Stimulated activated CD4-positive, alpha-beta T cell treated with anti-CD3 and anti-CD28 coated beads, Interleukin-1b, Interleukin-23, amount 100 ng/mL, for 1 hour (primary cell): ENCODE measurements around the gene PIGU.
"Not testable (repeated sequence)": the region's sequence is repeated elsewhere in the genome, so short reads cannot be mapped to it uniquely, and the experiment has no call there.

Experiments
- DNase-seq, 2 donors: peaks; one replicate each; pipeline ENCODE4 v3.0.0-alpha.2; 2020; ENCODE audit warnings: low read depth in 2 of 2

Gene PIGU

DNA sequence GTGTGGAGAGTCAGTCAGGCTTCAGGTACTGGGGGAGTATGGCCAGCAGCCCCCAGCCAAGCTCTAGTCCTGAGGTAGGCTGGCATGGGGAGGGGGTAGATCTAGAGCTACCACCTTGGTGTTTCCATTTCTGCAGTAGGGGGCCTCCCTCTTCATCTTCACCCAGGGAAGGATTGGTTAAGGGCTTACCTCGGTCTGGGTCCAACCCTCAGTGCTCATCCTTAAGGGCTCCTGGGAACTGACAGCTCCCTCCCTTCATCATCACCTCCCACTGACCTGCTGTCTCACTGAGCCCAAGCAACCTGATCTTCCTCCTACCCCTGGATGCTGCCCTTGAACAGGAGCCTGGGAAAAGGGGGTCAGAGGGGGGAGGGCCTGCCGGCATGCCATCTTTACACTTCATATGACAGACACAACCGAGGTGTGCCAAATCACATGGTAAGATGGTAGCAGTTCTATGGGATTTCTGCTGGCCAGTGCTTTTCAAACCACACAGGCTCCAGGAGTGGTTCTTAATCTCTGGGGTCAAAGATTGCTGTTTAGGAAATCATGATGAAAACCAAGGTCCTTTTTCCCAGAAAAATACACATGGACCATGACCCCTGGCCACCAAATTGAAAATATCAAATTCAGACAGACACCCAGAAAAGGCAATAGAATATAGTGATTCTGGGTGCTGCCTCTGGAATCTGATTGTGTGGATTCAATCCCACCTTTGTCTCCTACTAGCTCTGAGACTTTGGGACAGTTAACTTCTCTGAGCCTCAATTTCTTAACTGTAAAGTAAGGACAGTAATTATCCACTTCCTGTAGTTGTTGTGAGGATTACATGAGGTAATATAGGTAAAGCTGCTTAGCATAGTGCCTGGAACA is 30.3 kb upstream of the PIGU start:
- DNase-seq, result no peak

DNA sequence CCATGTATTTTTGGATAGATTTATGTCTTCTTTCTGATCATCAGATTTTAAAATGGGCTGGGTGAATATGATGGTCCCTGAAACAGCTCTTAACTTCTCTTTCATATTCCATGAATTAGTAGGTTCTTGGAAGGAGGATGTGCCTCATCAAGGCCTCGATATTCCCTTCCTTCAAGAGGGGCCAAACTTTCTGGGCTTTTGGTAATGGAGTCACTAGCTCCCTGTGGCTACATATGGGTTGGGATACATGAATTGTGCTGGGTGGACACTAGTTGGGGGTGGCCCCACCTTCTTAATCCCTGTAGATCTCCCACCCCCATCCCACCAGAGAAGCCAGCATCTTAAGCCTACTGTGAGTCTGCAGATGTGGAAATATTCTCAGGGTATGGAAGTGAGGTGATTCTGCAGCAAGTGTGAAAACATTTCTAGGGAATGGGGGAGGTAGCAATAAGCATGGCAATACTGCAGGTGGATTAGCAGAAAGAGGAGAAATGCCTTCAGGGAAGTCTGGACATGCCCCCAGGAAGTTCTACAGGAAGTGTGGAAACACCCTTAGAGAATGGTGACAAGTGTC is 29.5 kb upstream of the PIGU start:
- no peak for DNase-seq

DNA sequence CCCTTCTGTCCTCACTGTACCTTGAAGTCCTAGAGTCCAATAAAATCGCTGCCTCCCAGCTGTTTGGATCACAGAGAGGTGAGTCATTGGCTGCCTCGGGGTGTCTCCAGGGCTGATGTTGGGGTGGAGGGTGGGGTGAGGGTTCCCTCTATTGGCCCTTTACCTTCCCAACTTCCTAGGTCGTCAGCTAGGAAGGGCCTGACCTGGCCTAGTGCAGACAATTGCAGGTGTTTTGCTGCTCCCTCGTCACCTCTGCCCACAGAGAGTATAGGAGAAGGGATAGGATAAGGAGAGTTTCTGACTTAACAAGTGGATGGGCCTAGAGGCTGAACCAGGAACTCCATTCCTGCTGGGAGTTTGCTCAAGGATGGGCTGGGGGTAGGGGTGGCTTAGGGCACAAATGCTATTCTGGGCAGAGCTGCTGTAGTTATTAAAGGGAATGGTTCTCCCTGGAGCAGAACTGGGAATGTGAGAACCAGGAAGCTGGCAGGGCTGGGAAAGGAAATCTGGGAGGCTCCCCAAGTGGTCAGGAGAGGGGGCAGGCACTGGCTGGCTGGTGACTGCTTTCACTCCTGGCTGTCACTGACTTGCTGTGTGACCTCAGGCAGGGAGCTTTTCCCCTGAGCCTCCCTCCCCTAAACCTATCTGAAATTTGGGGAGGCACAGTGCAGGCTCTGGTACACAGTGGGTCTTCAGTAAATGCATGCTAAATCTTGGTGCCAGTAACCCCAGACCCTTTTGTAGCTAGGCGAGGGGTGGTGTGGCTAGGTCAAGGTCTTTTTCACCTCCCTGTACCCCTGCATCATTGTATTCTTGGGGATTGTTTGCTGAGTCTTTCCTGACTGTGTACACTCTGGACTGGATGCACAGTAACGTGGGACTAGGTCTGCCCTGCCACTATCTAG is 28.8 kb upstream of the PIGU start:
- DNase-seq, result no peak

DNA sequence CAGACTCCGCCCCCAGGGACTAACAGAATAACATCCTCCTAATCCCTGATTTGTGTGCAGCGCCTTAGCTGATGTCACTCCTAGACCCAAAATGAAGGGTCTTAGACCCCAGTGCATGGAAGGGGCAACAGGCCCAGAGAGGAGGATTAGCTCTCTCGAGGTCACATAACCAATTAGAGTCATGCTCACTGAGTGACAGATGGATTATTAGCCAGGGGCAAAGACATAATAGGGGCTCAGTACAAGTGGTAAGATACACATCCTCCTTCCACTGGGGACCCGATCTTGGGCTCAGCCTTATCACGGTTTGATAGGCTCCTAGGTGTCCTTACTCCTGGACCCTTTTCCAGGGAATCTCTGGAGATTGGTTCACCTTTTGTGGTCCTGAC is 28.1 kb upstream of the PIGU start:
- no peak for DNase-seq

DNA sequence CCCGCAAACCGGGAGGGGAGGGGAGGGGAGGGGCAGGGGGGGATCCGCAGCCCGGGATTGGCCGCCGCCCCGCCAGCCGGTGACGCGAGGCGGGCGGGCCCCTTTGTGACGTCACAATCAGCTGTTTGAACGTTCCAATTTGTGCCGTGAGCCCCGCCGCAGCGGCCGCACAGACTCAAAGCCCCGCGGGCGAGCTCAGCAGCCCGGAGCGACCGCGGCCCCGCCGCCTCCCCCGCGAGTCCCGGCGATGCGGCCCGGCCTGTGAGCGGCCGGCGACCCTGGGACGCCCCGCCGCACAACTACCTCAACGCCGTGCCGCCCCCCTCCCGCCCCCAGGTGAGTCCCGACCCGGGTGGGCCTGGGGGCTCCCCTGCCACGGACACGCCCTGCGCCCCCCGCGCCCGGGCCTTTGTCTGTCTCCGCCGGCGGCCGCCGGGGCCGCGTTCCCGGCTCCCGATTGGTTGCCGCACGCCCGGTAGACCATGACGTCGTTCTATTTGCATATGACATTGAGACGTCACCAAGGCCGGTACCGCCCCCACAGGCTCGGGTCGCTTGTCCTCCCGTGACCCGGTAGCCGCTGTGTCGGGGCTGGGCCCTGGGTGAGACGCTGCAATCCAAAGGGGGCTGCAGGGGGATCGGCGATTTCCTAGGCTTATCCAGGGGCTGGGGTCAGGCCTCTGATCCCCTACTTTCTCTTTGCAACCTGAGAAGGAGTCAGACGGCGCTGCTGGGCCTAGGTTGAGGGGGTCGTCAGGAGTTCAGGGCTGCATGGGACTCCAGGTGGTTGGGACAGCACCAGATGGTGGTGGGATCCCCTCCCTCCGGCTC is 27.5 kb upstream of the PIGU start, which contains the start of gene TP53INP2:
TSS of gene TP53INP2 (plus strand) at position 168 of the 831 bp plus-strand sequence. CDS start 4,396 bp downstream, outside the sequence.
- peak; percentile 57 to 66 for DNase-seq

DNA sequence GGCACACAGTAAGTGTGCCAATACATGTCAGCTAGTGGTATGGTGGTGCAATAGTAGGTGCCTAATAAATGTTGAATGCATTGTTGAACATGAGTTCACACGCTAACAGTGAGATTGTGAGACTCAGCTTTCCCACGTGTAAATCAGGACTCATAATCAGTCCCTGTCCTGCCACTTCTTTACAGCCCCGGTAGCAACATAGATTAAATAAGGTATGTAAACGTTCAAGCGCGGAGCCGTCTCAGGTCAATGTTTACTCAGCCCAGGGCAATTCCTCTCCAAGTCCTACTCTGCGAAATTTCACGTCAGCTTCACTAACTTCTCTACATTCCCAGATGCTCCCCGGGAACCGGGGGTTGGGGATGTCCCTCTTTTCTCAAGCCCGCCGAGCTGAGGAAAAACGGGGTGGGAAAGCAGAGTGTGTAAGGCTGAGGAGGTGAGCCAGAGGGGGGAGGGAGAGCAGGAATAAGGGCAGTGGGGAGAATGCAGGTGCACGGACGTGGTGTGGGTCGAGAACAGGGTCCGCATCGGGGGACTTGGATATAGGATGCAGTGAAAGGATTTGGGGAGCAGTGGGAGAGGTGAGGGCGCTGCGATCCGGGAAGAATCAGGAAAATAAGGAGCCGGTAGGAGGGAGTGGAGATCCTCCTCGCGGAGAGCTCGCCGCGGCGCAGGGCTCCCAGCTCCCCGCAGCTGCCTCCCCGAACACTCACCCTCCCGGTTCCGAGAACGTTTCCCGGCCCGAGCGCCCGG is 26.7 kb upstream of the PIGU start:
- no peak for DNase-seq

DNA sequence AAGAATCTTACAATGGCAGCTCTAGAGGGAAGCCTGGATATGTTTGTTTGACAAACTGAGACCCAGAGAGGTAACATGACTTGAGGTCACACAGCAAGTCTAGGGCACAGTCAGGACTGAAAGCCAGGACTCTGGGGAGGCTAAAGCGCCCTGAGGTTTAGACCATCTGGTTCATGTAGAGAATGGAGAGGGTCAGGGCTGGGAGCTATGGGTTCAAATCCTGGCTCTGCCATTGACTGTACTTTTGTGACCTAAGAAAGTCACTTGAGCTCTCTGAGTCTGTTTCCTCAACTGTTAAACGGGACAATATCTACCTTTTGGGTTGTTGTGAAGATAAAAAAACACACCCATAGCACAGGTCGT is 26.1 kb upstream of the PIGU start:
- DNase-seq, result no peak

DNA sequence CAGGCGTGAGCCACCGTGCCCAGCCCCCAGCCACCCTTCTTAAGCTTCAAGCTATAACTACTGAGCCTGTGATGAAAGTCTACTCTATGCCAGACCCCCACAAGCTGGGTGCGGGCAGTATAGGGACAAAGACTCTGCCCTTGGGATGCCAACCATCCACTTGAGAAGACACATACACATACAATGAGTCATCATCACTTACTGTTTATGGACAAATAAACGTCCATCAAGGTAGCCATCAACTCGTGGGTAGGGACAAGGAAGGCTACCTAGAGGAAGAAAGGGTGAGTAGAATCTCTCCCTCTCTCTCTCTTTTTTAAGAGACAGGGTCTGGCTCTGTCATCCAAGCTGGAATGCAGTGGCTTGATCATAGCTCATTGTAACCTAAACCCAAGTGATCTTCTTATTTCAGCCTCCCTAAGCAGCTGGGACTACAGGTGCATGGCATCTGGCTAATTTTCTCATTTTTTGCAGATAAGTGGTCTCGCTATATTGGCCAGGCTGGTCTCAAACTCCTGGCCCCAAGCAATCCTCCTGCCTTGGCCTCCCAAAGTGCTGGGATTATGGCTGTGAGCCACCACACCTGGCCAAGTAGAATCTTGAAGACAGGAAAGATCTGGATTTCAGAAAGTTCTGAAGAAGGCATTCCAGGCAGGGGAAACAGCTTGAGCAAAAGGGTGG is 24.7 kb upstream of the PIGU start:
- no peak for DNase-seq

DNA sequence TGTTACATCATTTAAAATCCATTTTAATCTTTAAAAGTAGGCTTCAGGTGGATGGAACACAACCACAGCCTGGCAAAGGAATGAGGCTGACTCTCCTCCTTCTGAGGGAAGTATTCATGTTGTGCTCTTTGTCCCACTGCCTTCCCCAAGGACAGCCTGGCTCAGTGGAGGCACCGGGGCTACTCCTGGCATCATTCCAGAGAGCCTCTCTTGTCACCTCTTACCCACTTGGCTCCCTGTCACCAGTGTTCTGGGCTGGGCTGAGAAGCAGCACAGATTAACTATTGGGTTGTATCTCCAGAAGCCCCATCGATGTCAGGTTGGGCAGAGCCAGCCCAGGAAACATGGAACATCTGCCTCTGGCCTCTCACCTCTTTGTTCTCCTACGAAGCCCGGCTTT is 16.5 kb upstream of the PIGU start:
- no peak for DNase-seq

DNA sequence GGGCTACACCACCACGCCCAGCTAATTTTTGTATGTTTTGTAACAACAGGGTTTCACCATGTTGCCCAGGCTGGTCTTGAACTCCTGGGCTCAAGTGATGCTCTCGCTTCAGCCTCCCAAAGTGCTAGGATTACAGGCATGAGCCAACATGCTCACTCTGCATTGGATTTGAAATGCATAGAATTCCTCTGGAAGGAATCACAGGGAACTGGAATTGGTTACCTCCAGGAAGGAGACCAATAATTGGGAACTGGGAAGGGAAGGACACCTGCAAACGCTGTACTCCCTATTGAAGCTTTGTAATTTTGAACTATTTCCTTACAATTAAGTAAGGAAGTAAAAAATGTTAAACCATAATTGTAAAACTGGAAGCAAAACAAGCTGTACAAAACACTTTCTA is 14.9 kb upstream of the PIGU start:
- DNase-seq, result no peak

DNA sequence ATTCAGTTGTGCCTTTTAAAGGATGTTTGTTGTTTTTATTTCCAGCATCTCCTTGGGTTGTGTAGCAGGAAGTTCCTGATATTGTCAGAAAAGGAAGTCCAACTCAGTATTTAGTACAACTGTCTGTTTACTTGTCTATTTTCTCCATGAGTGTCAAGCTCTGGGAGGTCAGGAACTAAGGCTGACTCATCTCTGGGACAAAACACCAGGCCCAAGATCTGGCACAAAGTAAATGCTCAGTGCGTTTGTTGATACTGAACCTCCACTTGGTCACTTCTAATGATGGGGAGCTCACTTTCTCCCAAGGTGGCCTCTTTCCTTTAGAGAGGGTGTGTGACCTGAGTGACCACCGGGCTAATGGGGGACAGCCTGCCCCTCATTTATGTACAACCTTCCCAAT is 12.6 kb upstream of the PIGU start:
- DNase-seq, result no peak

DNA sequence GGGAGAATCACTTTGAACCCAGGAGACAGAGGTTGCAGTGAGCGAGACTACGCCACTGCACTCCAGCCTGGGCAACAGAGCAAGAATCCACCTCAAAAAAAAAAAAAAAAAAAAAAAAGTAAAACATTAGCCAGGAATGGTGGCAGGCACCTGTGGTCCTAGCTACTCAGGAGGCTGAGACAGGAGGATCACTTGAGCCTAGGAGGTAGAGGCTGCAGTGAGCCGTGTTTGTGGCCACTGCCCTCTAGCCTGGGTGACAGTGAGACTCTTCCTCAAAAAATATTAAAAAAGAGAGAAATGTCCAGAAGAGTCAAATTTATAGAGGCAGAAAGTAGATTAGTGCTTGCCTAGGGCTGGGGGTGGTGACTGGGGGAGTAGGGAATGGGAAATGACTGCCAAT is 6.8 kb upstream of the PIGU start:
- DNase-seq, result no peak

DNA sequence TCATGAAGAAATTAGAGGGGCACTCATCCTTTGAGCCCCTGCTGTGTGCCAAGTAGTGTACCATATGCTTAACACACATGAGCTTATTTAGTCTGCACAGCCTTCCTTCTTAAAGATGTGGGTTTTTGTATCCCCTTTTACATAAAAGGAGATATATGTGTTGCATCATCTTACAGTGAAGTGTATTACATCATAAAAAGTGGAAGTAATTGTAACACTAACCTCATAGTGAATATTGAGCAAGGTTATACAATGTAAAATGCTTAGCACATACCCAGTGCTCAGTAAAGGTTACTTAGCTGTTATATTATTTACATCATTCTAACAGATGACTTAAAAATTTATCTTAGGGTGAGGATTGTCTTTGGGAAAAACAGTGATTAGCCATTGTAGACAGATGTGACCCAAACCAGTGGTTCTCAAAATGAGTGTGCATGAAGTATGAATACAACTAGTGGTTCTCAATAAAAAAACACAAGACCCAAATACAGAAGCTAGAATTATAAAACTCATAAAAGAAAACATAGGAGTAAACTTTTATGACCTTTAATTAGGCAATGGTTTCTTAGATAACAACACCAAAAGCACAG is 3.8 kb upstream of the PIGU start:
- DNase-seq, result no peak

DNA sequence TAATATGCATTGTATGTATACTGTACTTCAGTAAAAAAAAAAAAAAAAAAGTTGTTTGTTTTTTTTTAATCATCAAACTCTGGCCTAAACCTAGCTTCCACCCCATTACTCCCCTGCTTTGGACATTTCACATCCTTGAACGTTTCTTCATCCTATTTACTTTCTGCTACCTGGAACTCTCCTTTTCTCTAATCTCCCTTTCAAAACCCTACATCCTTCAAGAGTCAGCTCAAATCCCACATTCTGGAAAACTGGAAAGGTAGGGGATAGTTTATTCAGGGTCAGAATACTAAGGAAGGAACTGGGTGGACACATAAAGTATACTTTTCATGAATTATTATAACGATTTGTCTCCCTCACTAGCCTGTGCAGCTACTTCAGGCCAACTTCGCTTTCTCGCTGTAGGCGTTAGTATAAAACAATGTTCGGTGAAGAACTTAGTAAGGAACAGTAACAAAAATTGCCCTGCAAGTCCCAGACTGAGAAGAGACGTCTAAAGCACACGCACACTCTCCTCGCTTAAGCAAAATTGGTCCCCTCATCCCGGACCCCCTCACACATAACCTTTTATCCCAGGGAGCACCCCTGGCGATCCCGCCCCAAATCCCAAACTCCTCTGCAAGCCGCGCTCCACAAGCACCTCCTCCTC is 775 bp downstream of the PIGU start:
- no peak for DNase-seq

DNA sequence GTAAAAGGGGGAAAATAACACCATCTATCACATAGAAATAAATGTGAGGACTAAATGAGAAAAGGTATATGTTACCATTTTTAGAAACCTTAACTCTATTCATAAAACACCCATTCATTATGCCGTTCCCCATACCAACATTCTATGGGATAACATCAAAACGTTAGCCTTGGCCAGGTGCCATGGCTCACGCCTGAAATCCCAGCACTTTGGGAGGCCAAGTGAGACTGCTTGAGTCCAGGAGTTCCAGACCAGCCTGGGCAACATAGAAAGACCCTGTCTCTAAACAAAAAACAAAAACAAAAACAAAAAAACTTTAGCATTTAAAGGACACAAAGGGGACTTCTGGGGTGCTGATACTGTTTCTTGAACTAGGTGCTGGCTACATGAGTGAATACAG is 1.3 kb downstream of the PIGU start:
- no peak for DNase-seq

DNA sequence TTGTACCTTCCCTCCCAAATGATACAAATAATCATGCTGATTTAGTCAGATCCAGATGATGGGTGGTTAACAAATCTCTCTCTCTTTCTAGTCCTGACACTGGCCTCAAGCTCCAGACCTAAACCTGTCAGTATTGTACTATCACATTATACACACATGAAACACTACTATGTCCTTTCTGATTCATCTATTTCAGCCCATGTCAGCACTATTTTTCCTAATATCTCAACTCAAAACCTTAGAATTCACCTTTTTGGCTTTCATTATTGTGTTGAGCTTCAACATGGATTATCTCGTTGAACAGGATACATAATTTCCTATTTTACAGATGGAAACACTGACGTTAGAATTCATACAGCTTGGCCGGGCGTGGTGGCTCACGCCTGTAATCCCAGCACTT is 3.5 kb downstream of the PIGU start:
- DNase-seq, result no peak

DNA sequence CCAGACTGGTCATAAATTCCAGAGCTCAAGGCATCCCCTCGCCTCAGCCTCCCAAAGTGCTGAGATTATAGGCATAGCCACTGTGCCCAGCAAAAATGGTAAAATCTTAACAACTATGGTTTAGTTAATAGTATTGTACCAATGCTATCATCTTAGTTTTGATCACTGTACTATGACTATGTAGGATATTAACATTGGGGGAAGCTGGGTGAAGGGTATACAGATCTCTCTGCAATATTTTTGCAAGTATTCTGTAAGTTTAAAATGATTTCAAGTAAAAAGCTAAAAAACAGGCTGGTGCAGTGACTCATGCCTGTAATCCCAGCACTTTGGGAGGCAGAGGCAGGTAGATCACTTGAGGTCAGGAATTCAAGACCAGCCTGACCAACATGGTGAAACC is 7.8 kb downstream of the PIGU start:
- DNase-seq, result no peak

DNA sequence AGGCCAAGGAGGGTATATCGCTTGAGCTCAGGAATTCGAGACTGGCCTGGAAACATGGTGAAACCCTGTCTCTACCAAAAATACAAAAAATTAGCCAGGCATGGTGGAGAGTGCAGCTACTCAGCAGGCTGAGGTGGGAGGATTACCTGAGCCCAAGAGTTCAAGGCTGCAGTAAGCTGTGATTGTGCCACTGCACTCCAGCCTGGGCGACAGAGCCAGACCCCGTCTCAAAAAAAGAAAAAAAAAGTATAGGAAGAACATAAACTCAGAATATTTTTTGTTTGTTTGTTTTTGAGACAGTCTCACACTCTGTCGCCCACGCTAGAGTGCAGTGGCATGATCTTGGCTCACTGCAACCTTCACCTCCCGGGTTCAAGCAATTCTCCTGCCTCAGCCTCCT is 12.1 kb downstream of the PIGU start:
- DNase-seq, result not testable (repeated sequence)

DNA sequence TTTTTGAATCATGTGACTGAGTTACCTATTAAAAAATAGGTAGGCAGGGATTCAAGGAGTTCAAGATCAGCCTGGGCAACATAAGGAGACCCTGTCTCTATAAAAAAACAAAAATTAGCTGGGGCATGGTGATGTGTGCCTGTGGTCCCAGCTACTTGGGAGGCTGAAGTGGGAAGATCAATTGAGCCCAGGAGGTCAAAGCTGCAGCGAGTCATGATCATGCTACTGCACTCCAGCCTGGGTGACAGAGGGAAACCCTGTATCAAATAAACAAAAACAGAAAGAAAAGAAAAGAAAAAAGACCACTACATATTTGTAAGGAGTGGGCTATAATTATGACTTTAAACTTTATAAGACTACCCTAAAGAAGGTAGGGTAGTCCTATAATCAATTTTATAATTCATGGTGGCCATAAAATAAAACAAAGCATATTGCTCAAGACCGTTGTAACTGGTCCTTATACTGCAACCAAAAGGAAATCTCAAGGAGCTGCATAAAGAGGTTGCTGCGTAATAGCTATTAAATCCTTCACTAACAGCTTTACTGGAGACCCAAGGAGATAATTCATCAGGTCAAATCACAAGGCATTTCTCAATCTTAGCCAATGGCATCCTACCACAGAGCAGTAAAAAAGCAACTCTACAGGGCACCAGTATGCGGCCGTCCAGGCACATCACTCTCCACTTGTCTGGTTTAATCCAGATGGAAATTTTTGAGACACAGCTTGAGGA is 13.5 kb downstream of the PIGU start:
- no peak for DNase-seq
